Stimulated activated naive CD8-positive, alpha-beta T cell treated with anti-CD3 and anti-CD28 coated beads, Interleukin-15, amount 100 ng/mL, for 72 hours (primary cell): Measurements from ENCODE around the gene LIPM.

ENCODE experiments used
- ATAC-seq: fragments of 150-1000 bp; cut with Tn5 transposase; 2 replicates; pipeline ENCODE4 v1.10.0; 2021; ENCODE audit warnings: mild to moderate bottlenecking, moderate library complexity
- DNase-seq, 2 donors: peaks; one replicate each; pipeline ENCODE4 v3.0.0; 2021 to 2022
- H3K27ac Mint-ChIP-seq, 2 donors: one replicate each; pipeline ENCODE4 v1.8.0; 2022; ENCODE audit warnings: mild to moderate bottlenecking in 2 of 2, mixed read lengths in 2 of 2, moderate library complexity in 2 of 2
- H3K27me3 Mint-ChIP-seq: one replicate; pipeline ENCODE4 v1.8.0; 2022; ENCODE audit warnings: mixed read lengths
- H3K4me1 Mint-ChIP-seq: one replicate; pipeline ENCODE4 v1.8.0; 2022; ENCODE audit warnings: mild to moderate bottlenecking, mixed read lengths
- H3K4me3 Mint-ChIP-seq, 2 donors: one replicate each; pipeline ENCODE4 v1.8.0; 2022; ENCODE audit warnings: mild to moderate bottlenecking in 2 of 2, mixed read lengths in 2 of 2, moderate library complexity in 1 of 2
- H3K9me3 Mint-ChIP-seq, 2 donors: one replicate each; pipeline ENCODE4 v1.8.0; 2022; ENCODE audit warnings: mixed read lengths in 2 of 2

Gene LIPM

DNA sequence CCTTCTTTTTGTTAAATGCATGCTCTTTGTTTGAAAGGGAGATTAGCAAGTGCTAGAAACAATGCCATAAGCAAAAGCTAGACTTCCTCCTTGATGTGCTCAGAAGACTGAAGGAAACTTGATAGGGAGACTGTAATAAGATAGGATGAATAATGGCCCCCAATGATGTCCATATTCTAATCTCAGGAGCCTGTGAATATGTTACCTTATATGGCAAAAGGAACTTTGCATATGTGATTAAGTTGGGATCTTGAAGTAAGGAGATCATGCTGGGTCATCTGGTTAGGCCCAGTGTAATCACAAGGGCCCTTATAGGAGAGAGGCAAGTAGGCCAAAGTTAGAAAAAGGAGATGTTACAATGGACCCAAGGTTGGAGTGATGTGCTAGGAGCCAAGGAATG is 13.6 kb upstream of the LIPM start:
- no peak overlapping the region for H3K4me3 Mint-ChIP-seq
- H3K4me1 Mint-ChIP-seq, result peaks cover 24% of the 10 kb centered on the region
- no peak overlapping the region for H3K27ac Mint-ChIP-seq
- no peak for ATAC-seq
- no peak for DNase-seq
- H3K9me3 Mint-ChIP-seq, result no peaks in the 10 kb centered on the region
- peaks cover 16% of the 10 kb centered on the region for H3K27me3 Mint-ChIP-seq

GRCh38 chr10:88791924-88792323 is 10.6 kb upstream of the LIPM start:
- no peaks in the 10 kb centered on the region for H3K9me3 Mint-ChIP-seq
- no peak for ATAC-seq
- H3K4me1 Mint-ChIP-seq, result peaks cover 30% of the 10 kb centered on the region
- H3K27me3 Mint-ChIP-seq, result peaks cover 17% of the 10 kb centered on the region
- no peak overlapping the region for H3K27ac Mint-ChIP-seq
- no peak overlapping the region for H3K4me3 Mint-ChIP-seq
- DNase-seq, result peak in 1 of 2 donors; percentile 26

- peaks cover 30% of the 10 kb centered on the region for H3K4me1 Mint-ChIP-seq
- H3K9me3 Mint-ChIP-seq, result no peaks in the 10 kb centered on the region
- DNase-seq (peak in 1 of 2 donors; percentile 41), ATAC-seq (peak; percentile 87)
- H3K4me3 Mint-ChIP-seq, result no peak overlapping the region
- H3K27me3 Mint-ChIP-seq, result peaks cover 20% of the 10 kb centered on the region
- H3K27ac Mint-ChIP-seq, result no peak overlapping the region
Observed at GRCh38 chr10:88792661-88793060, 9.9 kb upstream of the LIPM start.

DNA sequence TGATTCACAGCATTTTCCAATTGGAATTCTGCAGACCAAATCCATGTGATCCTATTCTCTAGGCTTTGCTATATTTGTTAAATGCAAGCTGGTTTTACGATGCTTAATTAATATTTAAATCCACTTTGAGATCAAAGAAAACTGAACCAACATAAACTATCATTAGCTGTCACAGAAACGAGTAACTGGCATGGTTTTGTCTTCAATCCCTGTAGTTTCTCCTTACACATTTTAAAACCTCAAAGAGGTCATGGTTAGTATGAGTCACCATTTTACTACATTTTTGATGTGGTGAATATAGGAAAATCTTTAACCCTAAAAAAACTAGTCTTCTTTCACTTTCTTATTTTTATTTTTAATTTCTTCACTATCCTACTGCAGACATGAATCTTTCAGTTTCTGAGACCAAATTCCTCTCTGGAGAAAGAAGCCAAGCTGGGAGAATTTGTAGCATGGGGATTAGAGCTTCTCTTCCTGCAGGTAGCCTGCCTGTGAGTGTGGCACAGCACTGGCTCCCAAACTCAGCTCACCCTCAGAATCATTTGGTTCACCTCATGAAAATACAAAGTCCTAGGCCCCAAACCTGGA is 8.7 kb upstream of the LIPM start:
- Mint-ChIP-seq H3K27me3 (peaks cover 21% of the 10 kb centered on the region), H3K9me3 (no peaks in the 10 kb centered on the region), H3K4me1 (peaks cover 30% of the 10 kb centered on the region), H3K4me3 (peak overlapping the region; percentile 33 to 56), H3K27ac (no peak overlapping the region)
- no peak for DNase-seq
- ATAC-seq, result peak; percentile 85

DNA sequence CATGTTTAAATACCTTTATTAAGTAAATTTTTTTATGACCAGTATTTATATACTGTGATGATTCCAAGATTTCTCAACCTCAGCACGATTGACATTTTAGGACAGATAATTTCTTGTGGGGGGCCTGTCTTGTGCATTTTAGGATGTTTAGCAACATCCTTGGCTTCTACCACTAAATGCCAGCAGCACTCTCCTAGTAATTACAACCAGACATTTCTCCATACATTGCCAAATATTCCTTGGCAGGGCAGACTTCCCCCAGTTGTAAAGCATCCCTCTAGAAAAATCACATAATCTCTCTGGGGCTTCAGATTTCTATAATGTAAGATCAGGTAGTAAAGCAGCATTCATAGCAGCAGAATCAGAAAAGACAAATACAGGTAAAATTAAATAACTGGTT is 7.8 kb upstream of the LIPM start:
- Mint-ChIP-seq H3K9me3 (no peaks in the 10 kb centered on the region), H3K27me3 (peaks cover 21% of the 10 kb centered on the region), H3K4me1 (peaks cover 30% of the 10 kb centered on the region), H3K4me3 (no peak overlapping the region), H3K27ac (no peak overlapping the region)
- ATAC-seq (no peak), DNase-seq (no peak)

- no peak overlapping the region for H3K4me3 Mint-ChIP-seq
- H3K27me3 Mint-ChIP-seq, result peaks cover 28% of the 10 kb centered on the region
- DNase-seq (peak in 1 of 2 donors; percentile 17), ATAC-seq (peak; percentile 82)
- peaks cover 9% of the 10 kb centered on the region for H3K4me1 Mint-ChIP-seq
- H3K27ac Mint-ChIP-seq, result no peak overlapping the region
- no peaks in the 10 kb centered on the region for H3K9me3 Mint-ChIP-seq
Observed at GRCh38 chr10:88800152-88801125, 2.1 kb upstream of the LIPM start.

- Mint-ChIP-seq H3K27ac (no peak overlapping the region), H3K27me3 (peaks cover 7% of the 10 kb centered on the region), H3K9me3 (no peaks in the 10 kb centered on the region), H3K4me1 (peaks cover 9% of the 10 kb centered on the region), H3K4me3 (no peak overlapping the region)
- ATAC-seq (no peak), DNase-seq (no peak)
Observed at GRCh38 chr10:88803641-88804040, 1.1 kb downstream of the LIPM start.

GRCh38 chr10:88804083-88804812 is 1.7 kb downstream of the LIPM start:
- DNase-seq, result no peak
- Mint-ChIP-seq H3K4me1 (peaks cover 9% of the 10 kb centered on the region), H3K9me3 (no peaks in the 10 kb centered on the region), H3K4me3 (no peak overlapping the region), H3K27ac (no peak overlapping the region), H3K27me3 (peaks cover 7% of the 10 kb centered on the region)
- no peak for ATAC-seq

DNA sequence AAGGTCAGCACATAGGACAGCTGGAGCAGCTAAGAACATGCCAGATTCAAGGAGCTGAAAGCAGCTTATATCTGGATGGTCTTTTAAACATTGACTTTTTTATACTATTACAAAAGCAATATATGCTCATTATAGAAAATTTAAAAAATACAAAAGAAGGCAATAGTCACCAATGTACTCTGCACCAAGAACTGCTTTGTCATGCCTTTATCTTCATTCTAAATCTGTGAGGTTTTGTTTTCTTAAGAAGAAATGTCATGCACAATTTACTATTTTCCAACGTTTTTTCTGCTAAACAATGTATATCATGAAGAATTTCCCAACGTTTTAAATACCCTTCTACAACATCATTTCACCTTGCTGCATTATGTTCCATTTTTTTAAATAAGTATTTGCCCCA is 2.8 kb downstream of the LIPM start:
- DNase-seq (no peak), ATAC-seq (no peak)
- Mint-ChIP-seq H3K9me3 (no peaks in the 10 kb centered on the region), H3K27me3 (peaks cover 7% of the 10 kb centered on the region), H3K27ac (no peak overlapping the region), H3K4me1 (peaks cover 16% of the 10 kb centered on the region), H3K4me3 (no peak overlapping the region)

DNA sequence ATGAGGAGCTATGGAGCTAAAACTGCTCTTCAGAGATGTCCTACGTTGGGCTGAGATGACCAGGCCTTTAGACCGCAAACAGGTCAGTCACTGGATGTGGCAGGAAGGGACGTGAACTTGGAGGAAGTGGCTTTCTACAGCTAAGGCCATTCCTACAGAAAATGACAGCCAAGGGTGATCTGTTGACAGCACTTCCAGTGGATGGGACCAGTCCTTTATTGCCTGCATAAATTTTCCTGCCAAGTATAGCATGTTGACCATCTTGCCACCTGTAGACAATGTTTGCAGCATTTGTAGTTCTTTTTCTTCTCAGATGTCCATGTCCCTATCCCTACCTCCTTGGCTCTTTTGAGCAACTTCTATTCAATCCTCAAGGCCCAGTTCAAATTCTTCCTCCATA is 3.4 kb downstream of the LIPM start:
- Mint-ChIP-seq H3K27ac (no peak overlapping the region), H3K9me3 (no peaks in the 10 kb centered on the region), H3K4me1 (peaks cover 16% of the 10 kb centered on the region), H3K27me3 (peaks cover 7% of the 10 kb centered on the region), H3K4me3 (no peak overlapping the region)
- DNase-seq (no peak), ATAC-seq (no peak)

- H3K4me1 Mint-ChIP-seq, result peaks cover 13% of the 10 kb centered on the region
- H3K27me3 Mint-ChIP-seq, result no peaks in the 10 kb centered on the region
- H3K27ac Mint-ChIP-seq, result no peak overlapping the region
- DNase-seq (no peak), ATAC-seq (no peak)
- no peak overlapping the region for H3K4me3 Mint-ChIP-seq
- H3K9me3 Mint-ChIP-seq, result no peaks in the 10 kb centered on the region
Observed at GRCh38 chr10:88809621-88810020, 7.1 kb downstream of the LIPM start.

- Mint-ChIP-seq H3K27me3 (no peaks in the 10 kb centered on the region), H3K9me3 (no peaks in the 10 kb centered on the region), H3K27ac (peak overlapping the region in 1 of 2 donors; percentile 62), H3K4me3 (no peak overlapping the region), H3K4me1 (peaks cover 19% of the 10 kb centered on the region)
- ATAC-seq (peak; percentile 87), DNase-seq (peak in 1 of 2 donors; percentile 41)
Observed at GRCh38 chr10:88810196-88810961, 7.8 kb downstream of the LIPM start.

- H3K4me1 Mint-ChIP-seq, result peaks cover 25% of the 10 kb centered on the region
- H3K9me3 Mint-ChIP-seq, result no peaks in the 10 kb centered on the region
- no peak for DNase-seq
- H3K4me3 Mint-ChIP-seq, result no peak overlapping the region
- no peak for ATAC-seq
- H3K27me3 Mint-ChIP-seq, result no peaks in the 10 kb centered on the region
- H3K27ac Mint-ChIP-seq, result no peak overlapping the region
Observed at GRCh38 chr10:88813200-88813599, 10.7 kb downstream of the LIPM start.

DNA sequence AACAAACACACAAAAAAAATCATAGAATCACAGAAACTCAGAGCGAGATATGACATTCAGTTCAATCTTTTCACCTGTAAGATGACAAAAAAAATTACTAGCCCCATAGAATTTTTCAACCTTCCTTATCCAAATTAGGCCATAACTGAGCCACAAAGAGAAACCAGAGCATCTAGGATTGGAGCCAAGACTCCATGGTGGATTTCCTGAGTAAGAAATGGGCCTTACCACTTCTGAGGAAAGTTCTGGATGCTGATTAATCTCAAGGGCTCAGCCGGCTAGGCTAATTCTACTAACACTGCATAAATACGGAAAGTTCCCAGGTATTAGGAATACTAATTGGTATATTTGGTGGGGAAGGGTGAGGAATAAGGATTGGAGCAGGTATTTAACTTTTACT is 16.8 kb downstream of the LIPM start:
- H3K27ac Mint-ChIP-seq, result no peak overlapping the region
- no peaks in the 10 kb centered on the region for H3K27me3 Mint-ChIP-seq
- peaks cover 0 to 5% of the 10 kb centered on the region in 2 donors for H3K9me3 Mint-ChIP-seq
- DNase-seq, result no peak
- no peak for ATAC-seq
- H3K4me1 Mint-ChIP-seq, result peaks cover 23% of the 10 kb centered on the region
- H3K4me3 Mint-ChIP-seq, result no peak overlapping the region

GRCh38 chr10:88820748-88821401 is 18.3 kb downstream of the LIPM start:
- DNase-seq, result no peak
- no peak for ATAC-seq
- Mint-ChIP-seq H3K27me3 (no peaks in the 10 kb centered on the region), H3K4me3 (no peak overlapping the region), H3K27ac (no peak overlapping the region), H3K9me3 (peaks cover 0 to 5% of the 10 kb centered on the region in 2 donors), H3K4me1 (peaks cover 28% of the 10 kb centered on the region)
